ENCODE results near the gene CYP4V2.

DNA sequence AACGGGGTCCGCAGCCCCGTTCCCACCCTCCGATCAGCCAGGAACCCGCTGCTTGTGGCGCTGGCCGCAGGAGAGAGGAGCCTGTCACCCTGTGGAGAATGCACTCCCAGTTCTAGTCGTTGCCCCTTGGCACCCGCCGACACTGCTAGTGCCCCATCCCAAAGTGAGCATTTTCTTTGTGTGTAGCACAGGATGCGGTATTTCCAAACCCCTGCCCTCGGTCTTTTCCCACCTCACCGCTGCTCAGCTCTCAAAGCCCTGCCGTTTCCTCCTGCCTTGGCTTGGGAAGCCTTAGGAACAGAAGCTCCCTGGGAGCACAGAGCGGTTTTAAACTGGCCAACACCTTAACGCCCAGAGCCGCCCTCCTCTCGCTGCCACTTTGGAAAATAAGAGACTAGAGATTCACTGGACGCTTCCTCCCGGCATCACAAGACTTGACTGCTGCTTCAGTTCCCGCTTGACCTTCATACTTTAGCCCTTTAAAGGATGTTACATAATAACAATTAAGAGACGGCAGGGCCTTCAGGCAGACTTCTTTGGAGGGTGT, 772 bp downstream of the CYP4V2 start:
- TF ChIP-seq, protein P1, sequence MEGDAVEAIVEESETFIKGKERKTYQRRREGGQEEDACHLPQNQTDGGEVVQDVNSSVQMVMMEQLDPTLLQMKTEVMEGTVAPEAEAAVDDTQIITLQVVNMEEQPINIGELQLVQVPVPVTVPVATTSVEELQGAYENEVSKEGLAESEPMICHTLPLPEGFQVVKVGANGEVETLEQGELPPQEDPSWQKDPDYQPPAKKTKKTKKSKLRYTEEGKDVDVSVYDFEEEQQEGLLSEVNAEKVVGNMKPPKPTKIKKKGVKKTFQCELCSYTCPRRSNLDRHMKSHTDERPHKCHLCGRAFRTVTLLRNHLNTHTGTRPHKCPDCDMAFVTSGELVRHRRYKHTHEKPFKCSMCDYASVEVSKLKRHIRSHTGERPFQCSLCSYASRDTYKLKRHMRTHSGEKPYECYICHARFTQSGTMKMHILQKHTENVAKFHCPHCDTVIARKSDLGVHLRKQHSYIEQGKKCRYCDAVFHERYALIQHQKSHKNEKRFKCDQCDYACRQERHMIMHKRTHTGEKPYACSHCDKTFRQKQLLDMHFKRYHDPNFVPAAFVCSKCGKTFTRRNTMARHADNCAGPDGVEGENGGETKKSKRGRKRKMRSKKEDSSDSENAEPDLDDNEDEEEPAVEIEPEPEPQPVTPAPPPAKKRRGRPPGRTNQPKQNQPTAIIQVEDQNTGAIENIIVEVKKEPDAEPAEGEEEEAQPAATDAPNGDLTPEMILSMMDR (IDR thresholded peaks at IDR 0.05), result no peak
- no peak for TF ChIP-seq POLR2A (IDR thresholded peaks at IDR 0.05)

All from esophagus squamous epithelium (tissue), 4 donors.